Body of pancreas (tissue), 4 donors: Measurements from ENCODE around the gene COL18A1. TPM values are rescaled to one million over a fixed set of nuclear protein-coding genes. Genes with fewer than 3 reads are reported as not detected.

Experiments
- ATAC-seq: fragments of 150-250 bp; one replicate; pipeline ENCODE4 v1.9.1; 2016
- DNase-seq, 4 donors: peaks; one replicate each; pipeline ENCODE4 v3.0.0-alpha.2; 2019
- H3K27ac ChIP-seq, 4 donors: fragments of 200-600 bp; sonication (generic); 1 replicate in 3 of 4; 2 replicates in 1 of 4; pipeline versions ENCODE4 v1.5.1 to v1.6.1; 2016 to 2019; ENCODE audit warnings: mild to moderate bottlenecking in 1 of 4, mixed read lengths in 1 of 4, moderate library complexity in 1 of 4
- H3K27me3 ChIP-seq, 2 donors: fragments of 200-600 bp; sonication (generic); one replicate each; pipeline ENCODE4 v1.6.0; 2016; ENCODE audit warnings: mild to moderate bottlenecking in 1 of 2
- H3K36me3 ChIP-seq, 2 donors: fragments of 200-600 bp; sonication (generic); replicated peaks in 1 of 2; 2 replicates each; pipeline ENCODE4 v1.5.1; 2016; ENCODE audit warnings: low read depth in 2 of 2; ENCODE audit not compliant: insufficient read depth in 1 of 2
- H3K4me1 ChIP-seq: fragments of 200-600 bp; sonication (generic); one replicate; pipeline ENCODE4 v1.6.0; 2016
- H3K4me3 ChIP-seq, 2 donors: fragments of 200-600 bp; sonication (generic); 1 replicate in 1 of 2; 2 replicates in 1 of 2; pipeline ENCODE4 v1.5.1; 2016 to 2019
- H3K9me3 ChIP-seq, 3 donors: fragments of 200-600 bp; sonication (generic); 1 replicate in 2 of 3; 2 replicates in 1 of 3; pipeline ENCODE4 v1.5.1; 2016
- CTCF ChIP-seq, 7 experiments: fragments of 450-650 bp in 4 of 7; fragments of 200-600 bp in 3 of 7; sonication (generic) in 3 of 7; IDR thresholded peaks; one replicate each; pipeline ENCODE4 v1.5.1; 2016 to 2019; ENCODE audit warnings: antibody characterized with exemption in 7 of 7
- POLR2A ChIP-seq, 3 donors: fragments of 450-650 bp; IDR thresholded peaks; one replicate each; pipeline ENCODE4 v1.6.1; 2016; ENCODE audit warnings: antibody characterized with exemption in 3 of 3, mild to moderate bottlenecking in 2 of 3
- WGBS, 2 donors: methylation state at CpG; one replicate each; pipeline ENCODE4 v1.1.5; 2017; 5-methylcytosine and 5-hydroxymethylcytosine counted together
- intact Hi-C: fragments of 100-400 bp; cut with DNase I; formaldehyde crosslinking; loops from one replicate; pipeline ENCODE4 v1.15.1; 2023
- total RNA-seq, 2 donors: library from RNA; depleted of rRNA; stranded (reverse); fragments of >200 nt; gene quantifications; one replicate each; pipeline ENCODE4 v1.1.0, GENCODE V29; 2016

Gene COL18A1
- total RNA-seq, 2 donors from 2014 or later = 108 to 284 TPM

- DNase-seq (no peak), ATAC-seq (no peak)
- 75 to 79% methylated on average over 21 to 24 of the region's 24 CpGs for WGBS, 2 donors
- TF ChIP-seq CTCF (IDR thresholded peaks at IDR 0.05) (no peak), POLR2A (IDR thresholded peaks at IDR 0.05) (no peak)
- Histone ChIP-seq H3K27ac (no peak overlapping the region), H3K4me3 (no peak overlapping the region), H3K9me3 (no peaks in the 10 kb centered on the region), H3K27me3 (no peaks in the 10 kb centered on the region), H3K4me1 (peaks cover 54% of the 10 kb centered on the region), H3K36me3 (no peaks in the 10 kb centered on the region)
- intact Hi-C loops = no loop called here
Observed at GRCh38 chr21:45473496-45474322, 68.7 kb downstream of the COL18A1 start.

- intact Hi-C loops = no loop called here
- no peaks in the 10 kb centered on the region for H3K36me3 ChIP-seq
- DNase-seq (no peak), ATAC-seq (no peak)
- no peak for TF ChIP-seq CTCF (IDR thresholded peaks at IDR 0.05)
- TF ChIP-seq POLR2A (IDR thresholded peaks at IDR 0.05) = no peak
- no peaks in the 10 kb centered on the region for H3K9me3 ChIP-seq
- no peaks in the 10 kb centered on the region for H3K27me3 ChIP-seq
- H3K27ac ChIP-seq = no peak overlapping the region
- H3K4me3 ChIP-seq = no peak overlapping the region
- 78 to 83% methylated on average over 18 of the region's 18 CpGs for WGBS, 2 donors
- peaks cover 47% of the 10 kb centered on the region for H3K4me1 ChIP-seq
Observed at GRCh38 chr21:45474323-45474950, 69.5 kb downstream of the COL18A1 start.

GRCh38 chr21:45475004-45475685, 70.2 kb downstream of the COL18A1 start:
- H3K27ac ChIP-seq = no peak overlapping the region
- no peaks in the 10 kb centered on the region for H3K9me3 ChIP-seq
- H3K36me3 ChIP-seq = no peaks in the 10 kb centered on the region
- TF ChIP-seq POLR2A (IDR thresholded peaks at IDR 0.05) (no peak), CTCF (IDR thresholded peaks at IDR 0.05) (no peak)
- intact Hi-C loops = no loop called here
- DNase-seq = no peak
- no peaks in the 10 kb centered on the region for H3K27me3 ChIP-seq
- H3K4me1 ChIP-seq = peaks cover 40% of the 10 kb centered on the region
- WGBS, 2 donors = 76 to 81% methylated on average over 25 to 42 of the region's 43 CpGs
- no peak for ATAC-seq
- H3K4me3 ChIP-seq = no peak overlapping the region

- ATAC-seq (no peak), DNase-seq (no peak)
- H3K9me3 ChIP-seq = no peaks in the 10 kb centered on the region
- no peak overlapping the region for H3K27ac ChIP-seq
- H3K4me1 ChIP-seq = peaks cover 32% of the 10 kb centered on the region
- intact Hi-C loops = no loop called here
- 77 to 79% methylated on average over 53 of the region's 53 CpGs for WGBS, 2 donors
- no peaks in the 10 kb centered on the region for H3K36me3 ChIP-seq
- TF ChIP-seq POLR2A (IDR thresholded peaks at IDR 0.05) = no peak
- no peak for TF ChIP-seq CTCF (IDR thresholded peaks at IDR 0.05)
- no peak overlapping the region for H3K4me3 ChIP-seq
- no peaks in the 10 kb centered on the region for H3K27me3 ChIP-seq
Observed at GRCh38 chr21:45475797-45476570, 71.0 kb downstream of the COL18A1 start.
